Measurements from ENCODE around the gene SYNJ2.

DNA sequence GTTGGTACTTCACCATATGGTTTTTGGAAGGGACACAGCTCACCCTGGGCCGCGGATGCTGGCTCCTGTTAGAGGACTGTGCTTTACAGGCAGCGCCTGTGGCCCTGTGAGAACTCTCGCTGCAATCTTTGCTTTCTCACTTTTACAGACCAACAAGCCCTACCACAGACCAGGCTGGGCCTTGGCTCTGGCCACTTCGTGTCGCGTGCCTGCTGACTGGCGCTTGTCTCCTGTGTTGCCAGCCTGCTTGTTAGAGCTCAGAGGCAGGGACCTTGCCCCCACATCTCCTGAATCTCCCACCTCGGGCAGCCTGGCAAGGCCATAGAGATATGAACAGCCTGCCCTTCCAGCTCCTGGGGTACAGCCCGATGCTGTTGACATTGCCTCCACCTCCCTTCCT, 56.1 kb downstream of the SYNJ2 start:
- TF ChIP-seq POLR2A (IDR thresholded peaks at IDR 0.05), result no peak
- TF ChIP-seq, protein P1, sequence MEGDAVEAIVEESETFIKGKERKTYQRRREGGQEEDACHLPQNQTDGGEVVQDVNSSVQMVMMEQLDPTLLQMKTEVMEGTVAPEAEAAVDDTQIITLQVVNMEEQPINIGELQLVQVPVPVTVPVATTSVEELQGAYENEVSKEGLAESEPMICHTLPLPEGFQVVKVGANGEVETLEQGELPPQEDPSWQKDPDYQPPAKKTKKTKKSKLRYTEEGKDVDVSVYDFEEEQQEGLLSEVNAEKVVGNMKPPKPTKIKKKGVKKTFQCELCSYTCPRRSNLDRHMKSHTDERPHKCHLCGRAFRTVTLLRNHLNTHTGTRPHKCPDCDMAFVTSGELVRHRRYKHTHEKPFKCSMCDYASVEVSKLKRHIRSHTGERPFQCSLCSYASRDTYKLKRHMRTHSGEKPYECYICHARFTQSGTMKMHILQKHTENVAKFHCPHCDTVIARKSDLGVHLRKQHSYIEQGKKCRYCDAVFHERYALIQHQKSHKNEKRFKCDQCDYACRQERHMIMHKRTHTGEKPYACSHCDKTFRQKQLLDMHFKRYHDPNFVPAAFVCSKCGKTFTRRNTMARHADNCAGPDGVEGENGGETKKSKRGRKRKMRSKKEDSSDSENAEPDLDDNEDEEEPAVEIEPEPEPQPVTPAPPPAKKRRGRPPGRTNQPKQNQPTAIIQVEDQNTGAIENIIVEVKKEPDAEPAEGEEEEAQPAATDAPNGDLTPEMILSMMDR (IDR thresholded peaks at IDR 0.05), result no peak
